HT1080 (cell line): ENCODE results near the gene PIGC. TPM values are rescaled to one million over a fixed set of nuclear protein-coding genes. Genes with fewer than 3 reads are reported as not detected.

Experiments
- DNase-seq: peaks from one replicate; pipeline ENCODE4 v3.0.0-alpha.2; 2015; ENCODE audit warnings: low read depth
- polyA plus RNA-seq, 2 experiments: library from polyadenylated mRNA; depleted of rRNA; stranded (reverse); fragments of >200 nt; gene quantifications; 2 replicates each; pipeline ENCODE4 v1.2.3, GENCODE V29; 2015
- total RNA-seq: library from RNA; depleted of rRNA; stranded (reverse); fragments of >200 nt; shearing (Covaris generic); gene quantifications from 2 replicates; pipeline ENCODE4 v1.2.3, GENCODE V29; 2014; rRNA removed

Gene PIGC
- total RNA-seq = 21.5 and 21.9 TPM in 2 replicates
- polyA plus RNA-seq (2015; cell fraction: cytosol; rRNA removed) = 34.7 and 38.2 TPM in 2 replicates
- polyA plus RNA-seq (2015; cell fraction: nucleus; rRNA removed) = 27.3 and 29.2 TPM in 2 replicates

- peak; percentile 82 for DNase-seq
Observed at GRCh38 chr1:172443666-172444453, at the start of gene PIGC. Gene PIGC, minus strand, starts transcription at chr1:172444069. Its CDS starts 1,447 bp downstream, at chr1:172442622.

- no peak for DNase-seq
Observed at GRCh38 chr1:172492421-172492820, 48.6 kb upstream of the PIGC start.

GRCh38 chr1:172489847-172490246, 46.0 kb upstream of the PIGC start:
- DNase-seq = no peak

GRCh38 chr1:172488393-172488792, 44.5 kb upstream of the PIGC start:
- DNase-seq = no peak

GRCh38 chr1:172487550-172487949, 43.7 kb upstream of the PIGC start:
- peak; percentile 52 for DNase-seq

GRCh38 chr1:172486805-172487454, 43.1 kb upstream of the PIGC start:
- DNase-seq = no peak

GRCh38 chr1:172485626-172486025, 41.8 kb upstream of the PIGC start:
- DNase-seq = no peak

GRCh38 chr1:172484252-172484651, 40.4 kb upstream of the PIGC start:
- DNase-seq = no peak

GRCh38 chr1:172483448-172483847, 39.6 kb upstream of the PIGC start:
- DNase-seq = no peak

- DNase-seq = no peak
Observed at GRCh38 chr1:172482044-172482443, 38.2 kb upstream of the PIGC start.

- DNase-seq = no peak
Observed at GRCh38 chr1:172480431-172480830, 36.6 kb upstream of the PIGC start.

- DNase-seq = no peak
Observed at GRCh38 chr1:172478485-172478884, 34.6 kb upstream of the PIGC start.

- no peak for DNase-seq
Observed at GRCh38 chr1:172477741-172478140, 33.9 kb upstream of the PIGC start.

- DNase-seq = no peak
Observed at GRCh38 chr1:172477216-172477615, 33.3 kb upstream of the PIGC start.

GRCh38 chr1:172476218-172476811, 32.4 kb upstream of the PIGC start:
- DNase-seq = peak; percentile 69

GRCh38 chr1:172473842-172474241, 30.0 kb upstream of the PIGC start:
- no peak for DNase-seq

GRCh38 chr1:172473302-172473701, 29.4 kb upstream of the PIGC start:
- DNase-seq = no peak

GRCh38 chr1:172472495-172472894, 28.6 kb upstream of the PIGC start:
- no peak for DNase-seq

GRCh38 chr1:172471666-172472065, 27.8 kb upstream of the PIGC start:
- no peak for DNase-seq

- no peak for DNase-seq
Observed at GRCh38 chr1:172470149-172470548, 26.3 kb upstream of the PIGC start.

GRCh38 chr1:172469717-172470116, 25.8 kb upstream of the PIGC start:
- no peak for DNase-seq

GRCh38 chr1:172468296-172468695, 24.4 kb upstream of the PIGC start:
- DNase-seq = no peak
